Skeletal muscle tissue (tissue), 4 donors: Measurements from ENCODE around the gene RIN1. TPM values are rescaled to one million over a fixed set of nuclear protein-coding genes. Genes with fewer than 3 reads are reported as not detected.

Source experiments
- H3K27ac ChIP-seq: one replicate; pipeline ENCODE4 v1.7.0; 2013; ENCODE audit warnings: mild to moderate bottlenecking, low read depth, low read length, inconsistent platforms
- H3K27me3 ChIP-seq, 3 donors: one replicate each; pipeline ENCODE4 v1.7.0; 2013; ENCODE audit warnings: low read length in 3 of 3; ENCODE audit not compliant: control insufficient read depth in 3 of 3, insufficient read depth in 3 of 3
- H3K36me3 ChIP-seq, 3 donors: one replicate each; pipeline ENCODE4 v1.7.0; 2013; ENCODE audit warnings: low read length in 3 of 3; ENCODE audit not compliant: control insufficient read depth in 3 of 3, insufficient read depth in 3 of 3
- H3K4me1 ChIP-seq, 3 donors: one replicate each; pipeline ENCODE4 v1.7.0; 2013; ENCODE audit warnings: low read length in 3 of 3, mild to moderate bottlenecking in 3 of 3; ENCODE audit not compliant: control insufficient read depth in 3 of 3, insufficient read depth in 3 of 3
- H3K4me3 ChIP-seq, 3 donors: one replicate each; pipeline ENCODE4 v1.7.0; 2013; ENCODE audit warnings: low read length in 3 of 3
- H3K9ac ChIP-seq, 3 donors: one replicate each; pipeline ENCODE4 v1.7.0; 2013; ENCODE audit warnings: low read length in 3 of 3, mild to moderate bottlenecking in 3 of 3, moderate library complexity in 2 of 3, low read depth in 1 of 3
- H3K9me3 ChIP-seq, 3 donors: one replicate each; pipeline ENCODE4 v1.7.0; 2013; ENCODE audit warnings: low read length in 3 of 3; ENCODE audit not compliant: control insufficient read depth in 3 of 3
- total RNA-seq: library from RNA; depleted of rRNA; stranded (reverse); fragments of >200 nt; gene quantifications from one replicate; pipeline ENCODE4 v1.2.3, GENCODE V29; 2014
- donor health status: Osteomylitis.

RIN1 gene
- total RNA-seq, 1 donor from 2014 or later: 5.7 TPM

DNA sequence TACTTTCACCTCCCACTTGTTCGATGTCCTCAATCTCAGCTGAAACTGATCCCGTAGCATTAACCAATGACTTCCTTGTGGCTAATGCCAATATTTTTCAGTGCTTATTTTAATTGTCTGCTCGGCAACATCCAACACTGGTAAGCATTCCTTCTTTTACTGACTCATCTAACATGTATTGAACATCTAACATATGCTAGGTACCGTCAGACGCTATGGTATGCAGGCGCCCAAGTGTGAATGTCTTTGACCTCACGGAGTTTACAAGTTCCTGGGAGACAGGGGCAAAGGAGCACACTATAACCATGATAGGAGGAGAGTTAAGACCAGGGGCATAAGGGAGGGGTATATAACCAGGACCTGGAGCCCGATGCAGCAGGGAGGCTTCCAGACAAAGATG, 6.9 kb upstream of the RIN1 start:
- Histone ChIP-seq H3K4me1 (peaks cover 36 to 44% (median 38%) of the 10 kb centered on the region in 3 donors), H3K9ac (no peak overlapping the region), H3K27ac (no peak overlapping the region), H3K9me3 (no peaks in the 10 kb centered on the region), H3K27me3 (no peaks in the 10 kb centered on the region), H3K36me3 (peaks cover 34 to 42% (median 40%) of the 10 kb centered on the region in 3 donors), H3K4me3 (no peak overlapping the region)

- Histone ChIP-seq H3K27ac (no peak overlapping the region), H3K4me1 (peaks cover 40 to 50% (median 42%) of the 10 kb centered on the region in 3 donors), H3K9me3 (no peaks in the 10 kb centered on the region), H3K27me3 (no peaks in the 10 kb centered on the region), H3K9ac (no peak overlapping the region), H3K4me3 (no peak overlapping the region), H3K36me3 (peaks cover 43 to 47% (median 44%) of the 10 kb centered on the region in 3 donors)
Measured at GRCh38 chr11:66341502-66342126, 5.4 kb upstream of the RIN1 start.

DNA sequence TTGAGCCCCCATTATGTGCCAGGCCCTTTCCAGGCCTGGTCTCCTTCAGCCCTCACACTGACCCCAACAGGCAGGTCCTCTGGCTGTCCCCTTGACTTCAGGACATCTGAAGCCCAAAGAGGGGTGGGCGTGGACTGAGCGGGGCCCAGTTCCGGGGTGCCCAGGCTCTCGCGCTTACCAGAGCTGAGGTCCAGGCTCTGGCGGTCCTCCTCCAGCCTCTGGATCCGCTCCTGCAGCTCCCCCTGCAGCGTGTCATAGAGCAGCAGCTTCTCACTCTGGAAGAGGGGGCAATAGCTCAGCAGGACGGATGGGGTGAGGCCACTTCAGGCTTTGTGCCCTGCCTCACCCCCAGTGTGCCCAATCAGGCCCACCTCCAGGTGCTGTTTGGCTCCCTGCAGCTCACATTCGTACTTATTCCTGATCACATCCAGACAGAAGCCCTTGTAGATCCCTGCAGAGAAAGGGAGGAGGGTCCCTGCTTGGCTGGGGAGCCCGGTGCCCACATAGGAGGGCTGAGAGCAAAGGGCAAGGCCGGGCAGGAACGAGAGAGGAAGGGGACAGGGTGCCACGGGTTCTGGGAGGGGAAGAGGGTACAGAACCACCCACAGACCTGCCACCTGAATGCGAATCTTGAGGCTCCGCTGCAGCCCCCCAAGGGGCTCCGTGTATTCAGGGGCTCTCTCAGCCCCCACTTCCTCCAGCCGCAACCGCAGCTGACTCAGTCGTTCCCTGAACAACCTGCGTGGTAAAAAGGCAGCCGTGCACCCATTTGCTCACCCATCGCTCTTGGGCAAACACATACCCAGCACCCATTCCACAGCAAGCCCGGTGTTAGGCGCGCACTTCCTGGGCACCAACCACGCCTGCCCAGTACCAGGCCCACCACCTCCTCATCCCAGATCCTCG, 4.6 kb upstream of the RIN1 start:
- H3K4me1 ChIP-seq: peaks cover 40 to 50% (median 42%) of the 10 kb centered on the region in 3 donors
- peaks cover 43 to 47% (median 44%) of the 10 kb centered on the region in 3 donors for H3K36me3 ChIP-seq
- no peak overlapping the region for H3K27ac ChIP-seq
- H3K9me3 ChIP-seq: no peaks in the 10 kb centered on the region
- no peaks in the 10 kb centered on the region for H3K27me3 ChIP-seq
- no peak overlapping the region for H3K9ac ChIP-seq
- H3K4me3 ChIP-seq: no peak overlapping the region

- Histone ChIP-seq H3K36me3 (peaks cover 43 to 47% (median 44%) of the 10 kb centered on the region in 3 donors), H3K4me3 (no peak overlapping the region), H3K27ac (no peak overlapping the region), H3K27me3 (no peaks in the 10 kb centered on the region), H3K9me3 (no peaks in the 10 kb centered on the region), H3K4me1 (peaks cover 40 to 52% (median 44%) of the 10 kb centered on the region in 3 donors), H3K9ac (no peak overlapping the region)
Measured at GRCh38 chr11:66339686-66340483, 3.7 kb upstream of the RIN1 start.

DNA sequence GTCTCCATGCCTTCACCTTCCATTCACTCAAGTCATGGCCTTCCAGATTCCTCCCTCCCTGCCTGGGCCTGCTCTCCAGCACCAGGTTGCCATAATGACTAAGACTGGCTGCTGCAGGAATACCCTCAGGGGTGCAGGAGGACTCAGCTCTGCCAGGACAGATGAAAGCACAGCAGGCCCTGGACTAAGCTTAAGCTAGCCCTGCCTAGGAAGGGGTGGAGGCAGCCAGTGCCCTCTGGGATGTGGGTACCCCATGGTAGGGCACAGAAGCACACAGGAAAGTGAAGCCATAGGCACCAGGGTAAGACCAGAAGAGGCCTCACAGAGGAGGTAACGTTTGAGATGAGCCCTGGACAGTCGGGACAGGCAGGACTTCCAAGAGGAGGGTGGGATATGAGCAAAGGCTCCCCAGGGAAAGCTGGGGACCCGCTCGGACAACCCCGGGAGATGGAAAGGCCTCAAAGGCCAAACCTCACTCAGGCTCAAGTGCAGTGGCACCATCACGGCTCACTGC, 3.0 kb upstream of the RIN1 start:
- no peak overlapping the region for H3K4me3 ChIP-seq
- peaks cover 43 to 47% (median 44%) of the 10 kb centered on the region in 3 donors for H3K36me3 ChIP-seq
- H3K9ac ChIP-seq: no peak overlapping the region
- H3K27ac ChIP-seq: no peak overlapping the region
- H3K4me1 ChIP-seq: peaks cover 35 to 52% (median 45%) of the 10 kb centered on the region in 3 donors
- H3K9me3 ChIP-seq: no peaks in the 10 kb centered on the region
- no peaks in the 10 kb centered on the region for H3K27me3 ChIP-seq

- no peaks in the 10 kb centered on the region for H3K9me3 ChIP-seq
- H3K36me3 ChIP-seq: peaks cover 44 to 49% (median 44%) of the 10 kb centered on the region in 3 donors
- H3K4me1 ChIP-seq: peaks cover 28 to 45% (median 38%) of the 10 kb centered on the region in 3 donors
- no peak overlapping the region for H3K27ac ChIP-seq
- H3K4me3 ChIP-seq: no peak overlapping the region
- peak overlapping the region in 1 of 3 donors; percentile 54 for H3K9ac ChIP-seq
- H3K27me3 ChIP-seq: no peaks in the 10 kb centered on the region
Measured at GRCh38 chr11:66338276-66339161, 2.3 kb upstream of the RIN1 start.

- Histone ChIP-seq H3K4me3 (peak overlapping the region in 1 of 3 donors; percentile 75), H3K27me3 (no peaks in the 10 kb centered on the region), H3K9ac (peak overlapping the region; percentile 33 to 54 (median 52)), H3K9me3 (no peaks in the 10 kb centered on the region), H3K4me1 (peaks cover 24 to 37% (median 35%) of the 10 kb centered on the region in 3 donors), H3K27ac (peak overlapping the region; percentile 70), H3K36me3 (peaks cover 42 to 59% (median 56%) of the 10 kb centered on the region in 3 donors)
Measured at GRCh38 chr11:66337103-66337899, 1.1 kb upstream of the RIN1 start.

DNA sequence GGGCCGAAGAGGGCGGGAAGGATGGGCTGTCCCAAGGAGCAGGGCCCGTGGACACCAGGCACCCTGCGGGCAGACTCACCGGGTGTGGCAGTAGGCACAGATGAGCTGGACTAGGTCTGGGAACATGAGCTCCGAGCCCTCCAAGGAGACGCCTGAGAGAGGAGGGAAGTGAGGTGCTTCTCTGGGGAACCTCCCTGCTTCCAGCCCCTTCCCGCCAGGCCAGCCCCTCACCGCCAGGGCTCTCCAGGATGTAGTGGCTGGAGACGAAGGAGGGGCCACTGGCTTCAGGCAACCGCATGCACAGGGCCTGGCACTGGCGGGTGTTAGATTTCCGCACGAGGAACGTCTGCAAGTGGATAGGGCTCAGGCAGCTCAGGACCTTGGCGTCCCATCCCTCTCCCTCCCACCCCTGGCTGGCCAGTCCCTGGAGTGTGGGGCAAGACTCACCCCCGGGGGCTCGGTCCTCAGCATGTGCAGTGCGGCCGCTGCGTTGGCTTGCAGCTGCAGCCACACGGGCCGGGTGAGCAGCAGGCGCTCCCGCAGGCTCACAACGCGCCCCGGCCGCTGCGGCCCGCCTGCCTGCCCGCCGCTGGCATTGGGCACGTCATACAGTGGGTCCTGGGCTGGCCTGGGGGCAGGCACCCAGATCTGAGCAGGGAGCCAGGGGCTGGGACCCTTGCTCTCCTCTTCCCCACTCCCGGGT, 552 bp downstream of the RIN1 start:
- Histone ChIP-seq H3K9ac (peak overlapping the region; percentile 72 to 89 (median 81)), H3K27me3 (no peaks in the 10 kb centered on the region), H3K4me3 (peak overlapping the region; percentile 73 to 80 (median 75)), H3K27ac (peak overlapping the region; percentile 70), H3K9me3 (no peaks in the 10 kb centered on the region), H3K36me3 (peaks cover 27 to 46% (median 45%) of the 10 kb centered on the region in 3 donors), H3K4me1 (peaks cover 24 to 37% (median 35%) of the 10 kb centered on the region in 3 donors)
